Measurements from ENCODE around the gene LYZL6. TPM values are rescaled to one million over a fixed set of nuclear protein-coding genes. Genes with fewer than 3 reads are reported as not detected.

LYZL6 gene
- total and polyA plus RNA-seq, 2 experiments from 2014 or later, result not detected

DNA sequence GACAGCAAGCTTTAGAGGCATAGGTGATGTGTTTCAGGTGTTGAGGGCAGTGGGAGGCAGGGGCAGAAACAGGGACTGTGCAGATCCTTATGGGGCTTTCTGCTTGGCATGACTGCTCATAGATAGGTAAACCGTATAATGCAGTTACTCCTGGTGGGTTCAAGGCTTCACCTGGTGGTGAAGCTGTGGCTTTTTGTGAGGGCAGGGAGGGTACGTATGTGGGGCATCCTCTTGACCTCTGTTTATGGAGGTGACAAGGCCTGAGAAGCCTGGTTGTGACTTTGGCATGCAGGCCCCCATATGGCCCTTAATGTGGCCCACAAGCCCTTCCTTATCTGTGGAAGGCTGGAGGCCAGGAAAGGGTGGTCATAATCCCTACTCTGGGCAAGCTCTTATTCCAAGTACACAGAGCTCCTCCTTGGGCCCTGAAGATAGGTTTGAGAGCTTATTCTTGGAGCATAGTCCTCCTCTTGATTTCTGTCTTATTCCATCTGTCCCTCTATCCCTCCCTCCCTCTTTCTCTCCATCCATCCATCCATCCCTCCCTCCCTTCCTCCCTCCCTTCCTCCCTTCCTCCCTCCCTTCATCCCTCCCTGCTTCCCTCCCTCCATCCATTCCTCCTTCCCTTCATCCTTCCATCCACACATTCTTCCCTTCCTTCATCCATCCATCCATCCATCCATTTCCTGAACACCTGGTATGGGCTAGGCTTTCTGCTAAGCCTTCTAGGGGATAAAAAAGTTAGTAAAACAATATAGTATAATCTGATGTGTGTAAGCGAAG is 39.1 kb upstream of the LYZL6 start:
- H3K27me3 ChIP-seq, result no peaks in the 10 kb centered on the region
- H3K4me1 ChIP-seq (ENCODE audit: low read depth), result no peaks in the 10 kb centered on the region
- no peak for DNase-seq (ENCODE audit: low read depth in 1 of 2, low spot score in 1 of 2)
- no peaks in the 10 kb centered on the region for H3K9me3 ChIP-seq (ENCODE audit: low read depth)
- H3K4me3 ChIP-seq, result no peak overlapping the region
- H3K36me3 ChIP-seq, result no peaks in the 10 kb centered on the region
- TF ChIP-seq, protein P1, sequence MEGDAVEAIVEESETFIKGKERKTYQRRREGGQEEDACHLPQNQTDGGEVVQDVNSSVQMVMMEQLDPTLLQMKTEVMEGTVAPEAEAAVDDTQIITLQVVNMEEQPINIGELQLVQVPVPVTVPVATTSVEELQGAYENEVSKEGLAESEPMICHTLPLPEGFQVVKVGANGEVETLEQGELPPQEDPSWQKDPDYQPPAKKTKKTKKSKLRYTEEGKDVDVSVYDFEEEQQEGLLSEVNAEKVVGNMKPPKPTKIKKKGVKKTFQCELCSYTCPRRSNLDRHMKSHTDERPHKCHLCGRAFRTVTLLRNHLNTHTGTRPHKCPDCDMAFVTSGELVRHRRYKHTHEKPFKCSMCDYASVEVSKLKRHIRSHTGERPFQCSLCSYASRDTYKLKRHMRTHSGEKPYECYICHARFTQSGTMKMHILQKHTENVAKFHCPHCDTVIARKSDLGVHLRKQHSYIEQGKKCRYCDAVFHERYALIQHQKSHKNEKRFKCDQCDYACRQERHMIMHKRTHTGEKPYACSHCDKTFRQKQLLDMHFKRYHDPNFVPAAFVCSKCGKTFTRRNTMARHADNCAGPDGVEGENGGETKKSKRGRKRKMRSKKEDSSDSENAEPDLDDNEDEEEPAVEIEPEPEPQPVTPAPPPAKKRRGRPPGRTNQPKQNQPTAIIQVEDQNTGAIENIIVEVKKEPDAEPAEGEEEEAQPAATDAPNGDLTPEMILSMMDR (IDR thresholded peaks at IDR 0.05; ENCODE audit: low read depth, low read length), result no peak
- H3K27ac ChIP-seq, result no peak overlapping the region

DNA sequence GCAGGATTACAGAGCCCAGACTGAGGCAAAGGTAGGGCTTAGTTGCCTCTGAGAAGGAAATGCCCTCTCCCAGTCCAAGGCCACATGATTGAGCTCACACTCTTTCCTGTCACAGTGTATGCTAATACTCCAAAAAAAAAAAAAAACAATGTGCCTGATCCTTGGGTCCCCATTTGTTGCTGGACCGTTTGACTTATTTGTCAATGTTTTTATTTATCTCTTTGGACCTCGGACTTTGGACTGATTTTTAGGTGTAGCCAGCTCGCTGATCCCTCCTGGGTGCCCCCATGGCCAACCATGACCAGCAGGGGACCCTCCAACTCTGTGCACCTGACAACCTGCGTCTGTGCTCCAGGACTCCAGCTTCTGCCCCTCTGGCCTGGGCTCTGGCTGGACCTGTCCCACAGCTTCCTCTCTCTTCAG is 38.4 kb upstream of the LYZL6 start:
- H3K27ac ChIP-seq, result no peak overlapping the region
- no peak overlapping the region for H3K4me3 ChIP-seq
- no peak for DNase-seq (ENCODE audit: low read depth in 1 of 2, low spot score in 1 of 2)
- H3K36me3 ChIP-seq, result no peaks in the 10 kb centered on the region
- TF ChIP-seq, protein P1 (IDR thresholded peaks at IDR 0.05; ENCODE audit: low read depth, low read length), result no peak
- no peaks in the 10 kb centered on the region for H3K4me1 ChIP-seq (ENCODE audit: low read depth)
- no peaks in the 10 kb centered on the region for H3K9me3 ChIP-seq (ENCODE audit: low read depth)
- H3K27me3 ChIP-seq, result no peaks in the 10 kb centered on the region

DNA sequence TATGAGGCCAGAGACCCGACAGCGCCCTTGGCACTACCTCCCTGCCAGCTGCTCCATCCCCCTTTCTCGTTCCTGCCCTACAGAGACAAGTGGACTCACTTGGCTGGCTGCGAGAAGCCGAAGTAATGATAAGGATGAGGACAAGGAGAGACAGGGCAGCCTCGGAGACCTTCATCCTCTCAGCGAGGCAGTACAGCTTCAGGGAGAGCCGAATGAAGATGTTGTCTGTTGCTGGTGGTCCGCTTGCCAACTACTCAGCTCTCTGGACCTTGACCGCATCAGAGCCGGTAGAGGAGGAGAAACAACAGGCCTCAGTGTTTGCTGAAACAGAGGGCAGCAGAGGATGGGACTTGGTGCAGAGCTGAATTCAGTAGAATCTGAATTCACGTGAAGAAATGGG is 37.7 kb upstream of the LYZL6 start, which contains the start of gene CCL16:
Gene CCL16 (minus strand): TSS at position 252 of the 400 bp plus-strand sequence. CDS start 77 bp downstream, at position 175.
- no peak for DNase-seq (ENCODE audit: low read depth in 1 of 2, low spot score in 1 of 2)
- TF ChIP-seq, protein P1 (IDR thresholded peaks at IDR 0.05; ENCODE audit: low read depth, low read length), result no peak
- H3K36me3 ChIP-seq, result no peaks in the 10 kb centered on the region
- H3K4me1 ChIP-seq (ENCODE audit: low read depth), result no peaks in the 10 kb centered on the region
- no peak within 1 kb of the TSS for H3K27ac ChIP-seq
- H3K27me3 ChIP-seq, result no peaks in the 10 kb centered on the region
- no peak within 1 kb of the TSS for H3K4me3 ChIP-seq
- H3K9me3 ChIP-seq (ENCODE audit: low read depth), result no peaks in the 10 kb centered on the region

DNA sequence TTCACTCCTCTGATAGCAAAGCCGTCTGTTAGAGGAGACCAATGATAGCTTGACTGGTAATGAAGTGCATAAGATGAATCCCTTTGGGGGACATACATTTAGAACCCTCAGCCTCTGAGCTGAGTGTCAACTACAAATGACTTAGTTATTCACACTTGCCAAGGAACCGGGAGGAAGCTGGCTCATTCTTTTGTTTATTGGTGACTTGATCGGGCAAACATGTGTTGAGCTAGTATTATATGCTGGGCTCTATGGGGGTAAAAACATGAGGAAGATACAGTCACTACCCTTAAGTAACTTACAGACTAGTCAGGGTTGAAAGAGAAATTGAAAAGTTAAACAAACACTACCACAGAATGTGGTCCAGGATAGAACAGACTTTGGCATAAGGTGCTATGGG is 34.8 kb upstream of the LYZL6 start:
- H3K27me3 ChIP-seq, result no peaks in the 10 kb centered on the region
- H3K4me1 ChIP-seq (ENCODE audit: low read depth), result no peaks in the 10 kb centered on the region
- no peak for DNase-seq (ENCODE audit: low read depth in 1 of 2, low spot score in 1 of 2)
- H3K4me3 ChIP-seq, result no peak overlapping the region
- H3K36me3 ChIP-seq, result no peaks in the 10 kb centered on the region
- no peaks in the 10 kb centered on the region for H3K9me3 ChIP-seq (ENCODE audit: low read depth)
- H3K27ac ChIP-seq, result no peak overlapping the region
- TF ChIP-seq, protein P1 (IDR thresholded peaks at IDR 0.05; ENCODE audit: low read depth, low read length), result no peak

DNA sequence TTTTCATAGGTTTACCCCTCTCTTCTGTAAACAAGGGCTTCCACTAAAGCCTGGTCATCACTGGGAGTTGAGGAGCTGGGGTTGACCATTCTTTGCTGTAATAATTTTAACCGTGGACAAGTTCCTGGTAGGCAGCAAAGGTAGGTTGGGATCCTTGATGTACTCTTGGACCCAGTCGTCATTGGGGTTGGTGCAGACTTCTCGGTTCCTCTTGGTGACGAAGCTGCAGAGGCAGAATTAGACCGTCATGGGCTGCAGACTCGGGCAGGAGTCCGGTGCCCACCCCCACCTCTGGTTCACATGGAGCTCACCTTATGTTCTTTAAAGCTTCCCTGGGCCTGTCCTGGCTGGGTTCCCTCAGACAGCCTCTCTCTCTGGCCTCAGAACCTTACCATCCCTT is 34.0 kb upstream of the LYZL6 start:
- Histone ChIP-seq H3K4me1 (ENCODE audit: low read depth) (no peaks in the 10 kb centered on the region), H3K36me3 (no peaks in the 10 kb centered on the region), H3K27me3 (no peaks in the 10 kb centered on the region), H3K9me3 (ENCODE audit: low read depth) (no peaks in the 10 kb centered on the region), H3K4me3 (no peak overlapping the region), H3K27ac (no peak overlapping the region)
- DNase-seq (ENCODE audit: low read depth in 1 of 2, low spot score in 1 of 2), result no peak
- TF ChIP-seq, protein P1 (IDR thresholded peaks at IDR 0.05; ENCODE audit: low read depth, low read length), result no peak
